ENCODE results near the gene CDH23. TPM values are rescaled to one million over a fixed set of nuclear protein-coding genes. Genes with fewer than 3 reads are reported as not detected.

CDH23 gene
- total RNA-seq, 4 donors from 2014 or later, result 0.57 to 5.9 (median 1.0) TPM

- intact Hi-C loops (cut with DNase I), result loop anchor here (10.0 kb wide), 1 partner anchor 179 kb away; no protein-coding TSS in a partner anchor
- no peaks in the 10 kb centered on the region for H3K27me3 ChIP-seq
- H3K9me3 ChIP-seq, result no peaks in the 10 kb centered on the region
- no peak for DNase-seq
- H3K4me3 ChIP-seq, result no peak overlapping the region
- H3K36me3 ChIP-seq, result no peaks in the 10 kb centered on the region
- TF ChIP-seq, protein P1, sequence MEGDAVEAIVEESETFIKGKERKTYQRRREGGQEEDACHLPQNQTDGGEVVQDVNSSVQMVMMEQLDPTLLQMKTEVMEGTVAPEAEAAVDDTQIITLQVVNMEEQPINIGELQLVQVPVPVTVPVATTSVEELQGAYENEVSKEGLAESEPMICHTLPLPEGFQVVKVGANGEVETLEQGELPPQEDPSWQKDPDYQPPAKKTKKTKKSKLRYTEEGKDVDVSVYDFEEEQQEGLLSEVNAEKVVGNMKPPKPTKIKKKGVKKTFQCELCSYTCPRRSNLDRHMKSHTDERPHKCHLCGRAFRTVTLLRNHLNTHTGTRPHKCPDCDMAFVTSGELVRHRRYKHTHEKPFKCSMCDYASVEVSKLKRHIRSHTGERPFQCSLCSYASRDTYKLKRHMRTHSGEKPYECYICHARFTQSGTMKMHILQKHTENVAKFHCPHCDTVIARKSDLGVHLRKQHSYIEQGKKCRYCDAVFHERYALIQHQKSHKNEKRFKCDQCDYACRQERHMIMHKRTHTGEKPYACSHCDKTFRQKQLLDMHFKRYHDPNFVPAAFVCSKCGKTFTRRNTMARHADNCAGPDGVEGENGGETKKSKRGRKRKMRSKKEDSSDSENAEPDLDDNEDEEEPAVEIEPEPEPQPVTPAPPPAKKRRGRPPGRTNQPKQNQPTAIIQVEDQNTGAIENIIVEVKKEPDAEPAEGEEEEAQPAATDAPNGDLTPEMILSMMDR (IDR thresholded peaks at IDR 0.05), result no peak
- TF ChIP-seq POLR2A (IDR thresholded peaks at IDR 0.05), result no peak
- H3K27ac ChIP-seq, result peak overlapping the region in 2 of 4 donors; percentile 92 to 95
- H3K4me1 ChIP-seq, result peaks cover 40 to 74% (median 68%) of the 10 kb centered on the region in 3 donors
- 89 to 96% methylated on average over 3 to 10 of the region's 20 CpGs for WGBS, 2 donors
Observed at GRCh38 chr10:71715860-71716259, 319.1 kb downstream of the CDH23 start.

DNA sequence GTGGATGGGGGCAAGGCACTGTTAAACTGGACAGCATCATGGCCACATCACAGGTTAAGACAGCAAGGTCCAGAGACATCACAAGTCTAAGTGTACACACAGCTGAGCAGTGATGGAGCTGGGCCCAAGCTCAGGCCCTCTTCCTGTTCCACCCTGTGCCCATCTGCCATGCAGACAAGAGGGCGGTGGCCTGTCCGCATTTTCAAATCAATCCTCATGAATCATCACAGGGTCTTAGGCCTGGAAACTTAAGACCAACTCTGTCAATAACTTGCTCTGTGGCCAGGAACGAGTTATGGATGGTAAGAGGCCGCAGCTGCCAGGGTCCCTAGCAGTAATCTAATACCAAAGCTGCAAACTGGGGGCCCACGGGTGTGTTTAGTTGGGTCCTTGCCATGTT is 319.7 kb downstream of the CDH23 start:
- intact Hi-C loops (cut with DNase I), result loop anchor here (10.0 kb wide), 1 partner anchor 178 kb away; no protein-coding TSS in a partner anchor
- H3K27me3 ChIP-seq, result no peaks in the 10 kb centered on the region
- TF ChIP-seq, protein P1 (IDR thresholded peaks at IDR 0.05), result no peak
- no peak for TF ChIP-seq POLR2A (IDR thresholded peaks at IDR 0.05)
- no peak overlapping the region for H3K4me3 ChIP-seq
- no peaks in the 10 kb centered on the region for H3K9me3 ChIP-seq
- no peaks in the 10 kb centered on the region for H3K36me3 ChIP-seq
- H3K27ac ChIP-seq, result no peak overlapping the region
- peaks cover 40 to 78% (median 68%) of the 10 kb centered on the region in 3 donors for H3K4me1 ChIP-seq
- DNase-seq, result no peak
- 83 to 86% methylated on average over 3 to 5 of the region's 5 CpGs for WGBS, 2 donors

DNA sequence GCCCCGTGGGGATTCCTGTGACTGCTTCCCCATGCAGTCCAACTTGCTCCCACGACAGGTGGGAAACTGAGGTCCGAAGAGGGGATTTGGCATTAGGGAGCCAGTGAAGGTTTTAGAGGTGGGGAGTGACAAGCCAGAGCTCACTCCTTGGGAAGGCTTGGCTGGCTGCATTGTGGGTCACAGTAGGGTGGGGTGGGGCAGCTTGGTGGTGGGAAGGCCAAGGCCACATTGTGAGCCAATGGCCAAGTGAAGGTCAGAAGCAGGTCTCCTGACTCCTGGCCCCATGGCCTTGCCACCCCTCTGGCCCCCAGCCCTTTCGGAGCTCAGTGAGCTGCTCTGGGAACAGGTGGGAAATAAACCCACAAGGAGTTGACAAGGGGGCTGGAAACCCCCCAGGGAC is 320.3 kb downstream of the CDH23 start:
- Histone ChIP-seq H3K4me3 (no peak overlapping the region), H3K4me1 (peaks cover 40 to 78% (median 68%) of the 10 kb centered on the region in 3 donors), H3K9me3 (no peaks in the 10 kb centered on the region), H3K27me3 (no peaks in the 10 kb centered on the region), H3K36me3 (no peaks in the 10 kb centered on the region), H3K27ac (peak overlapping the region in 3 of 4 donors; percentile 27 to 73 (median 68))
- DNase-seq, result no peak
- WGBS, 2 donors, result 75% methylated on average over 2 of the region's 4 CpGs; no CpG with 5 or more reads in 1 of the 2 donors
- TF ChIP-seq POLR2A (IDR thresholded peaks at IDR 0.05), result no peak
- TF ChIP-seq, protein P1 (IDR thresholded peaks at IDR 0.05), result no peak
- intact Hi-C loops (cut with DNase I), result loop anchor here (10.0 kb wide), 1 partner anchor 178 kb away; no protein-coding TSS in a partner anchor

GRCh38 chr10:71717551-71717951 is 320.8 kb downstream of the CDH23 start:
- WGBS, 2 donors, result 57 to 63% methylated on average over 2 of the region's 2 CpGs
- no peaks in the 10 kb centered on the region for H3K27me3 ChIP-seq
- intact Hi-C loops (cut with DNase I), result loop anchor here (10.0 kb wide), 1 partner anchor 177 kb away; no protein-coding TSS in a partner anchor

DNA sequence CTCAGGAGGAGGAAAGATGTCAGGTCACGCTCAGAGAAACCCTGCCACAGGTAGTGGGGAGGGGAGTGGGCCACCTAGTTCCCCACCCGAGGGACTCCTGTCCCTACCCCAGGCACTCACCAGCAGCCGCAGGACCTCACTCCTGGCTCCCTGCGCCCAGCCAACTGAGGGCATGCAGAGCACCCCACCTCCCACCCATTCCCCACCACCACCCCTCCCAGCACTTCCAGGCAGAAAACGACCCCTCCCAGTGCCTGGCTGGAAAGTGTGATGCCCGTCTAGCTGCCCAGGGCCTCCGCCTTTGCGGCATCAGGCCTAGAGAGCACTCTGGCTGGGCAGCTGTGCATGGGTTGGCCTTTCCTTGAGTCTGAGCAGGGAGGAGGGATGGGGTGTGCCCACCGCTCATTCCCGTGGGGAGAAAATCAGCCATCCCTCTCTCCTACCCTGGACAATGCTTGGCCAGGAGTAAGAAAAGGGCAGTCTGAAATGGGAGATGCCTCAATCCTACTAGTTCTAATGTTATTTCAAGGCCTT is 321.5 kb downstream of the CDH23 start:
- Histone ChIP-seq H3K4me1 (peaks cover 32 to 66% (median 59%) of the 10 kb centered on the region in 3 donors), H3K27ac (peak overlapping the region in 3 of 4 donors; percentile 26 to 73 (median 68)), H3K36me3 (no peaks in the 10 kb centered on the region), H3K27me3 (no peaks in the 10 kb centered on the region), H3K4me3 (no peak overlapping the region), H3K9me3 (no peaks in the 10 kb centered on the region)
- 80 to 95% methylated on average over 1 to 6 of the region's 10 CpGs for WGBS, 2 donors
- intact Hi-C loops (cut with DNase I), result loop anchor here (10.0 kb wide), 1 partner anchor 177 kb away; no protein-coding TSS in a partner anchor
- no peak for DNase-seq
- TF ChIP-seq, protein P1 (IDR thresholded peaks at IDR 0.05), result no peak
- no peak for TF ChIP-seq POLR2A (IDR thresholded peaks at IDR 0.05)

More at GRCh38 chr10:71717551-71717951, 320.8 kb downstream of the CDH23 start:
- Histone ChIP-seq H3K9me3 (no peaks in the 10 kb centered on the region), H3K27ac (peak overlapping the region in 2 of 4 donors; percentile 68 to 73), H3K4me3 (no peak overlapping the region), H3K36me3 (no peaks in the 10 kb centered on the region), H3K4me1 (peaks cover 39 to 73% (median 66%) of the 10 kb centered on the region in 3 donors)
- TF ChIP-seq POLR2A (IDR thresholded peaks at IDR 0.05), result no peak
- TF ChIP-seq, protein P1 (IDR thresholded peaks at IDR 0.05), result no peak
- DNase-seq, result no peak
